GM12878 (cell line): ENCODE measurements around the gene SIX5. TPM values are rescaled to one million over a fixed set of nuclear protein-coding genes. Genes with fewer than 3 reads are reported as not detected.

ENCODE experiments used
- ATF3 ChIP-seq: IDR thresholded peaks from 2 replicates; pipeline ENCODE4 v1.6.1; 2011; ENCODE audit warnings: low read depth, mild to moderate bottlenecking, low read length, moderate library complexity, borderline replicate concordance; ENCODE audit errors: extremely low read depth
- CBFB ChIP-seq: IDR thresholded peaks from 2 replicates; pipeline ENCODE4 v1.6.1; 2016; ENCODE audit warnings: antibody characterized with exemption, low read depth
- CBX3 ChIP-seq: fragments of 200-600 bp; sonication (generic); IDR thresholded peaks from 2 replicates; pipeline ENCODE4 v1.6.1; 2016; ENCODE audit warnings: low read depth, borderline replicate concordance
- CTCF ChIP-seq, 3 experiments: IDR thresholded peaks in 2 of 3; conservative IDR thresholded peaks in 1 of 3; 2 replicates each; pipeline ENCODE4 v1.5.1; 2011; ENCODE audit warnings: low read depth in 3 of 3, low read length in 3 of 3, mild to moderate bottlenecking in 3 of 3, control low read depth in 2 of 3, moderate library complexity in 2 of 3, inconsistent platforms in 1 of 3, mixed read lengths in 1 of 3; ENCODE audit not compliant: control insufficient read depth in 2 of 3, insufficient read depth in 1 of 3; ENCODE audit errors: extremely low read depth in 1 of 3
- EZH2 ChIP-seq: IDR thresholded peaks from 2 replicates; pipeline ENCODE4 v1.6.1; 2012; ENCODE audit warnings: low read depth, mild to moderate bottlenecking, control low read depth, inconsistent platforms, low read length, borderline replicate concordance; ENCODE audit not compliant: control insufficient read depth
- GATAD2B ChIP-seq: fragments of 450-650 bp; conservative IDR thresholded peaks from 2 replicates; pipeline ENCODE4 v1.6.1; 2017; ENCODE audit warnings: low read depth, mild to moderate bottlenecking, moderate library complexity
- IRF5 ChIP-seq: fragments of 450-650 bp; IDR thresholded peaks from 2 replicates; pipeline ENCODE4 v1.6.1; 2017; ENCODE audit warnings: borderline replicate concordance
- MTA3 ChIP-seq: IDR thresholded peaks from 2 replicates; pipeline ENCODE4 v1.6.1; 2012; ENCODE audit warnings: low read length, inconsistent platforms, borderline replicate concordance
- MYC ChIP-seq: IDR thresholded peaks from 2 replicates; pipeline ENCODE4 v1.6.1; 2011; ENCODE audit warnings: mild to moderate bottlenecking, low read length, moderate library complexity, inconsistent platforms; ENCODE audit not compliant: insufficient read depth, insufficient replicate concordance, insufficient read length, severe bottlenecking
- NFXL1 ChIP-seq: fragments of 450-650 bp; IDR thresholded peaks from 2 replicates; pipeline ENCODE4 v1.6.1; 2017; ENCODE audit warnings: antibody characterized with exemption, mild to moderate bottlenecking, borderline replicate concordance
- PML ChIP-seq: IDR thresholded peaks from 2 replicates; pipeline ENCODE4 v1.6.1; 2012; ENCODE audit warnings: low read length, inconsistent platforms
- POLR2AphosphoS5 ChIP-seq: IDR thresholded peaks from 2 replicates; pipeline ENCODE4 v1.6.1; 2011; ENCODE audit warnings: mild to moderate bottlenecking, low read length, inconsistent platforms
- RUNX3 ChIP-seq: IDR thresholded peaks from 2 replicates; pipeline ENCODE4 v1.6.1; 2012; ENCODE audit warnings: low read length, inconsistent platforms
- SIN3A ChIP-seq: IDR thresholded peaks from 2 replicates; pipeline ENCODE4 v1.6.1; 2012; ENCODE audit warnings: low read depth, low read length, improper control_type of control experiment
- STAT3 ChIP-seq: IDR thresholded peaks from 2 replicates; pipeline ENCODE4 v1.6.1; 2011; ENCODE audit warnings: low read depth, low read length, improper control_type of control experiment
- SUZ12 ChIP-seq: fragments of 200-600 bp; sonication (generic); IDR thresholded peaks from one replicate; pipeline ENCODE4 v1.6.1; 2018; ENCODE audit warnings: antibody characterized with exemption, mild to moderate bottlenecking; ENCODE audit not compliant: unreplicated experiment
- TAF1 ChIP-seq: IDR thresholded peaks from 2 replicates; pipeline ENCODE4 v1.6.1; 2011; ENCODE audit warnings: mild to moderate bottlenecking, low read depth, low read length, borderline replicate concordance
- TCF7 ChIP-seq: IDR thresholded peaks from 2 replicates; pipeline ENCODE4 v1.6.1; 2014; ENCODE audit warnings: antibody characterized with exemption, borderline replicate concordance
- WRNIP1 ChIP-seq: IDR thresholded peaks from 2 replicates; pipeline ENCODE4 v1.6.1; 2011; ENCODE audit warnings: low read depth, low read length, improper control_type of control experiment, borderline replicate concordance
- YY1 ChIP-seq: IDR thresholded peaks from 2 replicates; pipeline ENCODE4 v1.6.1; 2011; ENCODE audit warnings: low read depth, mild to moderate bottlenecking, low read length
- ZBTB11 ChIP-seq: fragments of 450-650 bp; formaldehyde crosslinking; IDR thresholded peaks from 2 replicates; pipeline ENCODE4 v1.5.0; 2022; ENCODE audit warnings: mild to moderate bottlenecking, missing genetic modification characterization
- ZSCAN29 ChIP-seq: fragments of 450-650 bp; IDR thresholded peaks from 2 replicates; pipeline ENCODE4 v1.6.1; 2017; ENCODE audit warnings: mild to moderate bottlenecking, moderate library complexity
- polyA plus RNA-seq, 11 experiments: library from polyadenylated mRNA; depleted of rRNA in 4 of 11; unstranded in 6 of 11; stranded (reverse) in 5 of 11; fragments of >200 nt; fragmentation: Nextera tagmentation in 4 of 11; fragmentation: Illumina TruSeq in 1 of 11; extraction: Ambion mirVana in 4 of 11; extraction: Trizol in 1 of 11; gene quantifications; 1 replicate in 1 of 11; 2 replicates in 10 of 11; pipeline versions ENCODE4 v1.2.1 to v1.2.3, GENCODE V29; 2011 to 2016; ENCODE audit warnings: inconsistent platforms in 2 of 11, missing spikeins in 2 of 11, low read depth in 1 of 11
- total RNA-seq, 4 experiments: library from RNA; depleted of rRNA in 3 of 4; stranded (reverse); fragments of >200 nt in 3 of 4; fragmentation: Illumina TruSeq in 1 of 4; extraction: Trizol in 1 of 4; gene quantifications; 2 replicates each; pipeline versions ENCODE4 v1.2.1 to v1.2.3, GENCODE V29; 2013 to 2021

Gene SIX5
- total and polyA plus RNA-seq, 10 of the 15 experiments (the other 5 are each of a cell fraction or from before 2014, with no cell fraction given) = 1.9 to 10.5 (median 3.0) TPM; not detected in 2

- peak; percentile 28 to 40 (median 35); a peak in 5 of 6 replicates for TF ChIP-seq CTCF (IDR thresholded peaks at IDR 0.05 in 2 of 3, conservative IDR thresholded peaks at IDR 0.05 in 1 of 3; ENCODE audit: control insufficient read depth in 2 of 3, extremely low read depth in 1 of 3, insufficient read depth in 1 of 3, low read depth in 3 of 3, low read length in 3 of 3)
- no peak for TF ChIP-seq TCF7
- no peak for TF ChIP-seq MTA3
- TF ChIP-seq SIN3A = peak; percentile 90
- TF ChIP-seq EZH2 = no peak
- TF ChIP-seq WRNIP1 = no peak
- no peak for TF ChIP-seq RUNX3
- TF ChIP-seq CBX3 = no peak
- TF ChIP-seq NFXL1 = no peak
- no peak for TF ChIP-seq ZBTB11 (CRISPR knock-in tag)
- TF ChIP-seq ATF3 = no peak
- TF ChIP-seq STAT3 = no peak
- TF ChIP-seq PML = peak; percentile 49; the same call in 1 of the 2 replicates
- TF ChIP-seq GATAD2B = no peak
- TF ChIP-seq CBFB = no peak; the same call in 1 of the 2 replicates
- TF ChIP-seq SUZ12 = no peak
- TF ChIP-seq TAF1 = peak; percentile 79
- TF ChIP-seq ZSCAN29 = no peak
- TF ChIP-seq POLR2AphosphoS5 = 0 out of 2 replicates have a peak, but pooled peaks have one; percentile 47
- TF ChIP-seq IRF5 = no peak
- no peak for TF ChIP-seq MYC
- peak; percentile 95 for TF ChIP-seq YY1
These were observed 38.4 kb downstream of the SIX5 start, which contains the start of gene FBXO46 (continued) for GRCh38 chr19:45730368-45731288.
